Body of pancreas (tissue), 4 donors: ENCODE results near the gene KRT79. TPM values are rescaled to one million over a fixed set of nuclear protein-coding genes. Genes with fewer than 3 reads are reported as not detected.

Experiments
- ATAC-seq: fragments of 150-250 bp; one replicate; pipeline ENCODE4 v1.9.1; 2016
- DNase-seq, 4 donors: peaks; one replicate each; pipeline ENCODE4 v3.0.0-alpha.2; 2019
- H3K27ac ChIP-seq, 4 donors: fragments of 200-600 bp; sonication (generic); 1 replicate in 3 of 4; 2 replicates in 1 of 4; pipeline versions ENCODE4 v1.5.1 to v1.6.1; 2016 to 2019; ENCODE audit warnings: mild to moderate bottlenecking in 1 of 4, mixed read lengths in 1 of 4, moderate library complexity in 1 of 4
- H3K27me3 ChIP-seq, 2 donors: fragments of 200-600 bp; sonication (generic); one replicate each; pipeline ENCODE4 v1.6.0; 2016; ENCODE audit warnings: mild to moderate bottlenecking in 1 of 2
- H3K36me3 ChIP-seq, 2 donors: fragments of 200-600 bp; sonication (generic); replicated peaks in 1 of 2; 2 replicates each; pipeline ENCODE4 v1.5.1; 2016; ENCODE audit warnings: low read depth in 2 of 2; ENCODE audit not compliant: insufficient read depth in 1 of 2
- H3K4me1 ChIP-seq: fragments of 200-600 bp; sonication (generic); one replicate; pipeline ENCODE4 v1.6.0; 2016
- H3K4me3 ChIP-seq, 2 donors: fragments of 200-600 bp; sonication (generic); 1 replicate in 1 of 2; 2 replicates in 1 of 2; pipeline ENCODE4 v1.5.1; 2016 to 2019
- H3K9me3 ChIP-seq, 3 donors: fragments of 200-600 bp; sonication (generic); 1 replicate in 2 of 3; 2 replicates in 1 of 3; pipeline ENCODE4 v1.5.1; 2016
- CTCF ChIP-seq, 7 experiments: fragments of 450-650 bp in 4 of 7; fragments of 200-600 bp in 3 of 7; sonication (generic) in 3 of 7; IDR thresholded peaks; one replicate each; pipeline ENCODE4 v1.5.1; 2016 to 2019; ENCODE audit warnings: antibody characterized with exemption in 7 of 7
- POLR2A ChIP-seq, 3 donors: fragments of 450-650 bp; IDR thresholded peaks; one replicate each; pipeline ENCODE4 v1.6.1; 2016; ENCODE audit warnings: antibody characterized with exemption in 3 of 3, mild to moderate bottlenecking in 2 of 3
- WGBS, 2 donors: methylation state at CpG; one replicate each; pipeline ENCODE4 v1.1.5; 2017; 5-methylcytosine and 5-hydroxymethylcytosine counted together
- intact Hi-C: fragments of 100-400 bp; cut with DNase I; formaldehyde crosslinking; loops from one replicate; pipeline ENCODE4 v1.15.1; 2023
- total RNA-seq, 2 donors: library from RNA; depleted of rRNA; stranded (reverse); fragments of >200 nt; gene quantifications; one replicate each; pipeline ENCODE4 v1.1.0, GENCODE V29; 2016

Gene KRT79
- total RNA-seq, 2 donors from 2014 or later = not detected

GRCh38 chr12:52814710-52815155 lies 19.4 kb downstream of the KRT79 start:
- intact Hi-C loops = no loop called here
- Histone ChIP-seq H3K27ac (no peak overlapping the region), H3K4me1 (peaks cover 9% of the 10 kb centered on the region), H3K9me3 (no peaks in the 10 kb centered on the region), H3K4me3 (no peak overlapping the region), H3K36me3 (no peaks in the 10 kb centered on the region), H3K27me3 (no peaks in the 10 kb centered on the region)
- no peak for TF ChIP-seq POLR2A (IDR thresholded peaks at IDR 0.05)
- no peak for TF ChIP-seq CTCF (IDR thresholded peaks at IDR 0.05)
- DNase-seq (no peak), ATAC-seq (no peak)
- WGBS, 2 donors = 65 to 82% methylated on average over 4 of the region's 4 CpGs

GRCh38 chr12:52813885-52814709 lies 20.0 kb downstream of the KRT79 start, which contains the start of gene KRT4:
KRT4 (minus strand) TSS chr12:52814116; CDS start chr12:52814058, 58 bp downstream.
- no peaks in the 10 kb centered on the region for H3K9me3 ChIP-seq
- no peaks in the 10 kb centered on the region for H3K27me3 ChIP-seq
- 42 to 57% methylated on average over 4 to 15 of the region's 15 CpGs for WGBS, 2 donors
- intact Hi-C loops = no loop called here
- peaks cover 9% of the 10 kb centered on the region for H3K4me1 ChIP-seq
- H3K4me3 ChIP-seq = no peak within 1 kb of the TSS
- DNase-seq (no peak), ATAC-seq (peak; percentile 58)
- no peak within 1 kb of the TSS for H3K27ac ChIP-seq
- TF ChIP-seq CTCF (IDR thresholded peaks at IDR 0.05) (no peak), POLR2A (IDR thresholded peaks at IDR 0.05) (no peak)
- no peaks in the 10 kb centered on the region for H3K36me3 ChIP-seq

- no peak for TF ChIP-seq CTCF (IDR thresholded peaks at IDR 0.05)
- no peak for TF ChIP-seq POLR2A (IDR thresholded peaks at IDR 0.05)
- DNase-seq (no peak), ATAC-seq (no peak)
- peaks cover 9% of the 10 kb centered on the region for H3K4me1 ChIP-seq
- H3K27ac ChIP-seq = no peak overlapping the region
- no peak overlapping the region for H3K4me3 ChIP-seq
- intact Hi-C loops = no loop called here
- WGBS, 2 donors = 73 to 74% methylated on average over 8 to 10 of the region's 10 CpGs
- no peaks in the 10 kb centered on the region for H3K36me3 ChIP-seq
- H3K27me3 ChIP-seq = no peaks in the 10 kb centered on the region
- H3K9me3 ChIP-seq = no peaks in the 10 kb centered on the region
Measured at GRCh38 chr12:52813203-52813819, 20.8 kb downstream of the KRT79 start.

- TF ChIP-seq CTCF (IDR thresholded peaks at IDR 0.05) (no peak), POLR2A (IDR thresholded peaks at IDR 0.05) (no peak)
- H3K27me3 ChIP-seq = no peaks in the 10 kb centered on the region
- no peak overlapping the region for H3K4me3 ChIP-seq
- H3K4me1 ChIP-seq = peaks cover 9% of the 10 kb centered on the region
- 40 to 42% methylated on average over 3 of the region's 3 CpGs for WGBS, 2 donors
- H3K9me3 ChIP-seq = no peaks in the 10 kb centered on the region
- DNase-seq = no peak
- no peaks in the 10 kb centered on the region for H3K36me3 ChIP-seq
- no peak overlapping the region for H3K27ac ChIP-seq
- intact Hi-C loops = no loop called here
- no peak for ATAC-seq
Measured at GRCh38 chr12:52812749-52813148, 21.4 kb downstream of the KRT79 start.
